Memory B cell (primary cell): ENCODE data around the gene CSK.
"Not testable (repeated sequence)": the region's sequence is repeated elsewhere in the genome, so short reads cannot be mapped to it uniquely, and the experiment has no call there.

Experiments
- ATAC-seq: fragments of 150-1000 bp; cut with Tn5 transposase; 2 replicates; pipeline ENCODE4 v1.10.0; 2021; ENCODE audit warnings: low read depth, mild to moderate bottlenecking, moderate library complexity
- DNase-seq, 2 donors: peaks; one replicate each; pipeline ENCODE4 v3.0.0; 2022; ENCODE audit warnings: low spot score in 2 of 2
- H3K27ac Mint-ChIP-seq: one replicate; pipeline ENCODE4 v1.8.0; 2022; ENCODE audit warnings: mild to moderate bottlenecking, moderate library complexity, mixed read lengths
- H3K27me3 Mint-ChIP-seq: one replicate; pipeline ENCODE4 v1.8.0; 2022; ENCODE audit warnings: mixed read lengths
- H3K36me3 Mint-ChIP-seq: one replicate; pipeline ENCODE4 v1.8.0; 2022; ENCODE audit warnings: mild to moderate bottlenecking, mixed read lengths
- H3K4me1 Mint-ChIP-seq: one replicate; pipeline ENCODE4 v1.8.0; 2022; ENCODE audit warnings: mixed read lengths
- H3K4me3 Mint-ChIP-seq: one replicate; pipeline ENCODE4 v1.8.0; 2022; ENCODE audit warnings: mild to moderate bottlenecking, moderate library complexity, mixed read lengths
- H3K9me3 Mint-ChIP-seq: one replicate; pipeline ENCODE4 v1.8.0; 2022; ENCODE audit warnings: mixed read lengths

Gene CSK

DNA sequence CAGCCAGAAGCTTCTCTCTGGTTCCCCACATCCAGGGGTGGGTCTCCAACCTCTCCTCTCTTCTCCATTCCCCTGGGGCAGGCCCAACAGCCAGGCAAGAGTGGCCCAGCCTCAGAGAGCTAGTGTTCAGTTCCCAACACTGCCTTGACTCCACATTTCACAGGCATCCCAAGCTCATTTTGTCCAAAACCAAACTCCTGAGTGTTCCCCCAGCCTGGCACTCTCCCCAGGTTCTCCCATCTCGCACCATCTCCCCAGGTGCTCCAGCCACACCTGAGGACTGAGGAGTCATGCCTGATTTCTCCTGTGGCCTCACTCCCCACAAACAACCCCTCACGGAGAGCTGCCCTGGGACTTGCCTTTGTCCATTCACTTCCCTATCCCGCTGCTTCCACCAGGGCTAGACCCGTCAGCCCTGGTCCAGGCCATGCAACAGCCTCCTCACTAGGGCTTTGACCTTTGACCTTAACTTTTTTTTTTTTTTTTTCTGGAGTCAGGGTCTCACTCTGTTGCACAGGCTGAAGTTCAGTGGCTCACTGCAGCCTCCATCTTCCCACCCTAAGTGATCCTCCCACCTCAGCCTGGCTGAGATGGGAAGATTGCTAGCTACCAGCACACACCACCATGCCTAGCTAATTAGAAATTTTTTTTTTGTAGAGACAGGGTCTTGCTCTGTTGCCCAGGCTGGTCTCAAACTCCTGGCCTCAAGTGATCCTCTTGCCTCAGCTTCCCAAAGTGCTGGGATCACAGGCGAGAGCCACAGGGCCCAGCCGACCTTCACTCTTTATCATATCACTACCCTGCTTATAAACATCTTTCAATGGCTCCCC lies 3.9 kb upstream of the CSK start:
- Mint-ChIP-seq H3K27ac (peak overlapping the region; percentile 99), H3K36me3 (peaks cover 3% of the 10 kb centered on the region), H3K27me3 (no peaks in the 10 kb centered on the region), H3K4me3 (peak overlapping the region; percentile 77), H3K4me1 (peaks cover 53% of the 10 kb centered on the region), H3K9me3 (no peaks in the 10 kb centered on the region)
- DNase-seq (no peak), ATAC-seq (peak; percentile 7)

DNA sequence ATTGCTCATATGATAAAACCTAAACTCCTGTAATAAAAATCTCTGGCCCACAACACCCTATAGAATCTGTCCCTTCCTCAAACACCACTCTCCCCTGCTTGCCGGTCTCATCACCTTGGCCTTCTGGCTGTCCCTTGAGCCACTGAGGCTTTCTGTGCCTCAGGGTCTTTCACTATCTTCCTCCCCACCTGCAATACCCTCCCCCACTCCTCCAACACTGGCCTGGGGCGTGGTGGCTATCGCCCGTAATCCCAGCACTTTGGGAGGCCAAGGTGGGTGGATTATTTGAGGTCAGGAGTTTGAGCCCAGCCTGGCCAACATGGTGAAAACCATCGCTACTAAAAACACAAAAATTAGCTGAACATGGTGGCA lies 3.3 kb upstream of the CSK start:
- ATAC-seq (no peak), DNase-seq (no peak)
- Mint-ChIP-seq H3K36me3 (peaks cover 3% of the 10 kb centered on the region), H3K27ac (peak overlapping the region; percentile 99), H3K9me3 (no peaks in the 10 kb centered on the region), H3K4me1 (peaks cover 52% of the 10 kb centered on the region), H3K27me3 (no peaks in the 10 kb centered on the region), H3K4me3 (peak overlapping the region; percentile 77)

DNA sequence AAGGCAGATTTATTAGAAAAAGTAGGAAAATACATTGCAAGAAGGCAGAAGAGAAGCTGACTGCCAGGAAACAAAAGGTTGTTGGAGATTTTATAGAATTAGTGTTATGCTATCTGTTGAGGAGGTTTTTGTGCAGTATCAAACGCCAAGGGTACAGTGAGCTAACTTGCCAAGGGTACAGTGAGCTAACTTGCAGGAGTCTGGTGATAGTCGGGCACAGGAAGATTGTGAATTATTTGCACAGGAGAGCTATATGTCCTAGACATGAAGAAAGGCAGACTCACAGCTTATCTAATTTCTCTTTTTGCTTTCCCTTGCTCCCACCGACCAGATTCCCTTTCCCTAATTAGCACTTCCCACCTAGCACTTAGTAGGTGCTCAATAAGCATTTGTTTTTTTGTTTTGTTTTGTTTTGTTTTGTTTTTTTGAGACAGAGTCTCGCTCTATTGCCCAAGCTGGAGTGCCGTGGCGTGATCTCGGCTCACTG lies 2.7 kb upstream of the CSK start:
- Mint-ChIP-seq H3K27ac (peak overlapping the region; percentile 99), H3K9me3 (no peaks in the 10 kb centered on the region), H3K4me3 (no peak overlapping the region), H3K36me3 (peaks cover 3% of the 10 kb centered on the region), H3K27me3 (no peaks in the 10 kb centered on the region), H3K4me1 (peaks cover 55% of the 10 kb centered on the region)
- DNase-seq: no peak
- no peak for ATAC-seq

DNA sequence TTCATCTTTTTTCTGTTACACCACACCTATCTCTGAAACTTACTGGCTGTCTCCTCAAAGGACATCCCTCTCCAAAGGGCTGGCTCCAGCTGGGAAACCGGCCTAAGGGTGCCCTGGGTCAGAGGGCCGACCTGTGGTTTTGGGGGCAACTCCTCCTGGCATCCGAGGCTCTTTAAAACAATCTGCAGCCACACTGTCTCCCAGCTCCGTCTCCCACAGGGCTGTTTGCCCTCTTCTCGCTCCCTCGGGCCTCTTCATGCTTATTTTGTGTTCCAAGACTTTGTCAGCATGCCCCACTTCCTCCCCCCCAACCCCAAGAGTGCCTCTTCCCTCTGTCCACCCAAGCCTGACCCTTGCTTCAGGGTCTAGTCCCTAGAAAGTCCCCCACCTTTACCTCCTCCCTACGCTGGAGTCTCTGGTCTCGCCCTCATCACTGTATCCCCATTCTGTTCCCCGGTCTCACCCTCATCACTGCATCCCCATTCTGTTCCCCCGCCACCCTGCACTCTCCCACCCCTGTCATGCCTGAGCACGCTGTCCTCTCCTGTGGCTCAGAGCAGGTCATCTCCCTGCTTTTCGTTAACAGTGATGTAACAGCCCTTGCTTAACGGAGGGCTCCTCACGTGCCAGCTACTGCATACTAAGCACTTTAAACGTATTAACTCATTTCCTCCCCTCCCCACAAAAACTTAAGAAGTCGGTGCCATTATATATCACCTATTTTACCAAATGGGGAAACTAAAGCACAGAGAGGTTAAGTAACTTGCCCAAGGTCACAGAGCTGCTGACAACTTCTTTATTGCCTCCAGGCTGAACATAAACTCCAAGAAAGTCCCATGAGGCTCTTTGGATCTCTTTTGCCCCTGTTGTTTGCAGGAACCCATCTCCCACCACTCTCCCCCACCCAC lies 1.1 kb upstream of the CSK start:
- H3K4me3 Mint-ChIP-seq: peak overlapping the region; percentile 86
- peaks cover 62% of the 10 kb centered on the region for H3K4me1 Mint-ChIP-seq
- no peaks in the 10 kb centered on the region for H3K9me3 Mint-ChIP-seq
- no peaks in the 10 kb centered on the region for H3K27me3 Mint-ChIP-seq
- ATAC-seq (no peak), DNase-seq (no peak)
- peaks cover 7% of the 10 kb centered on the region for H3K36me3 Mint-ChIP-seq
- H3K27ac Mint-ChIP-seq: peak overlapping the region; percentile 99

DNA sequence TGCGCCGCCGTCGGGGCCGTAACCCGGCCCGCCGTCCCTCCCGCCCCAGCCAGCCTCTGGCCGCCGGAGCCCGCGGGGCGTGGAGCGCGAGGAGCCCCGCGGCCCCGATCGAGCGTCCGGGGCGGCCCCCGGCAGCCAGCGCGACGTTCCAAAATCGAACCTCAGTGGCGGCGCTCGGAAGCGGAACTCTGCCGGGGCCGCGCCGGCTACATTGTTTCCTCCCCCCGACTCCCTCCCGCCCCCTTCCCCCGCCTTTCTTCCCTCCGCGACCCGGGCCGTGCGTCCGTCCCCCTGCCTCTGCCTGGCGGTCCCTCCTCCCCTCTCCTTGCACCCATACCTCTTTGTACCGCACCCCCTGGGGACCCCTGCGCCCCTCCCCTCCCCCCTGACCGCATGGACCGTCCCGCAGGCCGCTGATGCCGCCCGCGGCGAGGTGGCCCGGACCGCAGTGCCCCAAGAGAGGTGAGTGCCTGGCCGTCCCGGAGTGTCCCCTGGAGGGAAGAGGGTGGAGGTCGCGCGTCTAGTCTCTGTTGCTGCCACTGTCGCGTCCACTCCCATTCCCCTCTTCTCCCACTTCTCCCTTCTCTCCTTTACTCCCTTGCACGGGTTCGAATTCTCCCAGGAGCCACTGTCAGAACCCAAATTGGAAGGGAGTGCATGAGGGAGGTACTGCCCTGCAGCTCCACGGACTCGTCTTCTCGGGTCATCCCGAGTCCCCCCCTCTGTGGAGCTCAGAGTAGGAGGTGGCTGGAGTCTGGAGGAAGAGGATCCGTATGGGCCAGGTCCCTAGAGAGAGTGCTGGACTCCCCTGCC lies 585 bp downstream of the CSK start:
- peak overlapping the region; percentile 96 for H3K27ac Mint-ChIP-seq
- peaks cover 7% of the 10 kb centered on the region for H3K36me3 Mint-ChIP-seq
- DNase-seq: peak in 1 of 2 donors; percentile 64

DNA sequence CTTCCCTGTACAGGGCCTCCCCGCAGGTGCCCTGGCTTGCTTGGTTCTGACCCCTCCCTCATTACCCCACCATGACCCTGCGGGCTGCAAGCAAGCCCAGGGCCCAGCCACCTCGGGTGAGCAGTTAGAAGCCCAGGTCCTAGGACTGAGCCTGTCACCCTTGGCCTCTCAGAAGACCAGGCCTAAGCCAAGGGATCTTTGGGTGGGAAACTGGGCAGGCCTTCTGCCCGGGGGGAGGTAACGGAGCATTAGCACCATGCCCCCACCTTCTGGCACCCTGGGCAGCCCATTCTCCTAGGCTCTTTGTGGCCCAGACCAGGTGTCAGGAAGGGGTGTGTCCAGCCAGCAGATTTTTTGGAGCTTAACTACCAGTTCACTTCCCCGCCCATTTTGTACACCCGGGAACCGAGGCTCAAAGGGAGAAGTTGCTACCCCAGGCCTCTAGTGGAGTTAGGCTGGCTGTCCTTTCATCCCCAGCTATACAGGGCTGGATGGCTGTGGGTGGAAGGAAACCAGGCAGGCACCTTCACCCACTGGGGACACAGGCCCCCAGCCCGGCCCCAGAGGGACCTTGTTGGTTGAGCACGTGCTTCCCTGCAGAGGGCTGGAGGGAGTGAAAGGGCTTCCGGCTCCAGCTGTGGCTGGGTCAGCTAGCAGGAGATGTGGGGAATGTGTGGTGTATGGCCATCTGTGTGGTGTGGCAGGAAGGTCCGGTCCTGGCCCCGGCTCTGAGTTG lies 1.4 kb downstream of the CSK start:
- peak overlapping the region; percentile 96 for H3K27ac Mint-ChIP-seq
- DNase-seq (no peak), ATAC-seq (no peak)
- H3K9me3 Mint-ChIP-seq: no peaks in the 10 kb centered on the region
- peaks cover 7% of the 10 kb centered on the region for H3K36me3 Mint-ChIP-seq
- peaks cover 61% of the 10 kb centered on the region for H3K4me1 Mint-ChIP-seq
- peak overlapping the region; percentile 99 for H3K4me3 Mint-ChIP-seq
- H3K27me3 Mint-ChIP-seq: no peaks in the 10 kb centered on the region

More for the DNA sequence above, 585 bp downstream of the CSK start:
- H3K27me3 Mint-ChIP-seq: no peaks in the 10 kb centered on the region
- peaks cover 61% of the 10 kb centered on the region for H3K4me1 Mint-ChIP-seq
- H3K9me3 Mint-ChIP-seq: no peaks in the 10 kb centered on the region
- H3K4me3 Mint-ChIP-seq: peak overlapping the region; percentile 99
- ATAC-seq: peak; percentile 42

DNA sequence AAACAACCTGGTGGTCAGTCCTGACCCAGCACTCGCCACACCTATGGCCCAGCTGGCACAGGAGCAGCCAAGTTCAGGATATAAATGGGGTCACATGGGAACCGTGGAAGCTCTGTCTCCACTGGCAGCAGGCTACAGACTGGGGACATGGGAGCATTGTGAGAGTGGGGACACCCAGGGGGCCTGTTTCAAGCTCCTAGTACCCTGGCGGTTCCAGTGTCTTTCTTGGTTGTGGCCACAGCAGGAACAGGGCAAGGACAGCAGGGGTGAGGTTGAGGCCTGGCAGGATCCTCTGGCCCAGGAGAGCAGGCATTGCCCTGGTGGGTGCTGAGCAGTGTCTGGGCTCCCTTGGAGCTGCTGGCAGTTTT lies 1.9 kb downstream of the CSK start:
- ATAC-seq: no peak
- no peaks in the 10 kb centered on the region for H3K9me3 Mint-ChIP-seq

DNA sequence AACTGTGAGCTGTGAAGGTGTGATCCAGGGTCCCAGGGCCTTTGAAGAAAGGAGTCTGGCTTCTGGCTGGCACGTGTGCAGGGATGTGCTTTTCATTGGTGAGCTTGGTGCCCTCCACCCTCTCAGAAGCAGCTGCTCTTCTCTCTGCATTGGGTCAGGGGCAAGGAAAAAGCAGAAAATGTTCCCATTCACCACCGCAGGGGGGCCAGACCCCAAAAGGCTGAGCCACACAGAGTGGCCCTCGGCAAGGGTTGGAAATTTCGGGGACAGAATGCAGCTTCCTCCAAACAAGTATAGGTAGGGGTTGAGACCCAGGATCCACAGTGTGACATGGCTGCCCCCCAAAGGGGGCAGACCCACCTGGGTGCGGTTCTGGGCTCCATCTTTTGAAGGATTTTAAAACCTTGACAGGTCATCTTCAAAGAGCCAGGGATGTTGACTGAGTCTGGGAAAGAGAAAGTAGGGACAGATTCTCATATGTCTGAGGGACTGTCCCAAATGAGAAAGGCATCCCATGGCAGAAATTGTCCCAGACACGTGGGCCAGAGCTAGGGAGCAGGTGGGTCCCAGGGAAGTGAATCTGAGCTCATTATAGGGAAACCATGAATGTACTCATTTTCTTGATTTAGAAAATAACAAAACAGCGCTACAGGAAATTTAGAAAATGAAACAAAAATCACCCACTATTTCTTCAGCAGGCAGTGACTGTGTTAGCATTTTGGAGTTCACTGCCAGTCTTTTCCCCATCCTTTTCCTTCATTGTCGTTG lies 2.7 kb downstream of the CSK start:
- Mint-ChIP-seq H3K4me3 (peak overlapping the region; percentile 99), H3K27me3 (no peaks in the 10 kb centered on the region), H3K9me3 (no peaks in the 10 kb centered on the region), H3K4me1 (peaks cover 56% of the 10 kb centered on the region), H3K36me3 (peaks cover 9% of the 10 kb centered on the region), H3K27ac (peak overlapping the region; percentile 95)
- no peak for ATAC-seq
- no peak for DNase-seq

More for the DNA sequence above, 1.9 kb downstream of the CSK start:
- Mint-ChIP-seq H3K4me1 (peaks cover 61% of the 10 kb centered on the region), H3K27ac (peak overlapping the region; percentile 96), H3K4me3 (peak overlapping the region; percentile 99), H3K36me3 (peaks cover 7% of the 10 kb centered on the region), H3K27me3 (no peaks in the 10 kb centered on the region)
- DNase-seq: no peak

DNA sequence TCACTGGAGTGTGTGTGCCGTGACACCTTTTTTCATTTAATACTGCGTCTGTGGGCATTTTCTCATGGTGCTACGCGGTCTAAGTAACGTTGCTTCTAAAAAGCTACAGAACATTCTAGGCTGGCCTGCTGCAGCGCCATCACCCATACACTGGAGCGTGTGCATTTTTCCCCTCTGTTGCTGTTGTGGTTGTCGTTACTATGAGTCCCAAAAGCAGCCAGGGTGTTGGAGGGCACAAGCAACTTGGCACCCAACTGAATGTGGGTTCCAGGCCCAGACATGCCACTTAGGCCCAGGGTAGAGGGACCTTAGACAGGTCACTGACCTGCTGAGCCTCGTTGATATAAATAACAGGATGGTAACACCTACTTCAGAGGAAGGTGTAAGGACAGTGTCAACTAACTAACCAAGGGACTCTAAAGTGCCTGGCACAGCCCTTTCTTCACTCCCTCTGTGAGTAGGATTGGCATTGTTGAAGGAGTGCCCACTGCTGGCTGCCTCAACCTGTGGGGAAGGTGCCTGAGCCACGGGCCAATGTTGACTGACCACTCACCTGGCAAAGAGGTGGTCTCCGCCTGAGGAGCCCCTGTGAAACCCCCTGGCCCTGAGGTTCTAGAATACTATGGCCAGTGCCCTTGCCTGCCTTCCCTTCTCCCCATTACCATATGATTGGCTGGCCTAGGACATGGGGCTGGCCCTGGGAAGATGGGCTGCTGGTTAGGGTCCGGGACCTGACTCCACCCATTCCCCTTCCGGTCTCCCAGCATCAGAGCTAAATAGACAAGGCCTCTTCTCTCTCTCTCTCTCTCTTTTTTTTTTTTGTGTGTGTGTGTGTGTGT lies 3.5 kb downstream of the CSK start:
- Mint-ChIP-seq H3K9me3 (no peaks in the 10 kb centered on the region), H3K27ac (peak overlapping the region; percentile 95), H3K4me3 (peak overlapping the region; percentile 99), H3K27me3 (no peaks in the 10 kb centered on the region), H3K36me3 (peaks cover 9% of the 10 kb centered on the region), H3K4me1 (peaks cover 61% of the 10 kb centered on the region)
- ATAC-seq (no peak), DNase-seq (no peak)

DNA sequence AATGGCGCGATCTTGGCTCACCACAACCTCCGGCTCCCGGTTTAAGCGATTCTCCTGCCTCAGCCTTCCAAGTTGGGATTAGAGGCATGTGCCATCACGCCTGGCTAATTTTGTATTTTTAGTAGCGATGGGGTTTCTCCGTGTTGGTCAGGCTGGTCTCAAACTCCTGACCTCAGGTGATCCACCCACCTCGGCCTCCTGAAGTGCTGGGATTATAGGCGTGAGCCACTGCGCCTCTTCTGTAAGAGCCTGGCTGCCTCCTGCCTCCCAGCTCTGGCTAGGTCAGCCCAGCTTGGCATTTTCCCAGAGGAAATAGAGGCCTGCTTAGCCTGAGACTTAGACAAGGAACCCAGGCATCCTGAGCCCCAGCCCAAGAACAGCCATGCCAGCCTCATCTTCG lies 4.2 kb downstream of the CSK start:
- DNase-seq, ATAC-seq, H3K27me3 Mint-ChIP-seq, H3K9me3 Mint-ChIP-seq, H3K36me3 Mint-ChIP-seq: not testable (repeated sequence)
- Mint-ChIP-seq H3K4me3 (peak overlapping the region; percentile 99), H3K27ac (peak overlapping the region; percentile 95), H3K4me1 (peaks cover 58% of the 10 kb centered on the region)

DNA sequence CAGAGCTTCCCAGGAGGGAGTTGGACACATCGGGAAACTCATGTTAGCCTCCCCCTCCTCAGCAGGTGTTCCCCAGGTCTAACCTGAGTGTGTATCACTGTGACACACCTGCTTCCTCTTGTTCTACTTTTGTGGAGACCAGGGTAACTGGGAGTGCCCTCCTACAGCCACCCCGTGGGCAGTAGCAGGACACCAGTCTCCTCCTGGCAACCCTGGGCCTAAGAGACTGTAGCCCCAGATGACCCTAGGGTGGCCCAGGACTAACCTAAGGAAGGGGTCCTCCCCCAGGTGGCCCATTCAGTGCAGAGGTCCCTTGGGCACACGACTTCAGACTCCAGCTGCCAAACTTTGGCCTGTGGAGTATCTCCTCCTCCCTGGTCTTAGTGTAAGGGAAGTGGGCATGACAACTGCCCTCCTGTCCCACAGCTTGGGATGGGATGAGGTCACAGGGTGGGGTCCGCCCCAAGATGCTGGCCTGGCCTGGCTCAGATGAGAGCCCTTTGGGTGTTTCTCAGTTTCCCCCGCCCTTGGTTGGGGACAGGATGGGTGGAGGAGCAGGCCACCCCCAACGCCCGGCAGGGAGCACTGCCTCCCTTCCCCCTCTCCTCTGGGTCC lies 4.8 kb downstream of the CSK start:
- peaks cover 14% of the 10 kb centered on the region for H3K36me3 Mint-ChIP-seq
- DNase-seq (no peak), ATAC-seq (no peak)
- no peaks in the 10 kb centered on the region for H3K9me3 Mint-ChIP-seq
- peak overlapping the region; percentile 99 for H3K4me3 Mint-ChIP-seq
- H3K27me3 Mint-ChIP-seq: no peaks in the 10 kb centered on the region
- H3K27ac Mint-ChIP-seq: peak overlapping the region; percentile 95
- H3K4me1 Mint-ChIP-seq: peaks cover 59% of the 10 kb centered on the region
